H1 (cell line): ENCODE data around the gene CHPF2. TPM values are rescaled to one million over a fixed set of nuclear protein-coding genes. Genes with fewer than 3 reads are reported as not detected.

Experiments
- CTCF ChIA-PET: fragments of 300-600 bp; sonication (Branson Sonifier 250); formaldehyde crosslinking; loops from one replicate; lab custom pipeline; 2021; ENCODE audit not compliant: partially characterized antibody; lab: Charles Lee
- POLR2A ChIA-PET: fragments of 300-600 bp; sonication (Branson Sonifier 250); formaldehyde crosslinking; loops from one replicate; lab custom pipeline; 2021; ENCODE audit warnings: inconsistent platforms; ENCODE audit not compliant: partially characterized antibody; lab: Charles Lee
- DNase-seq, 2 experiments: peaks; one replicate each; pipeline versions ENCODE4 v3.0.0 to v3.0.0-alpha.2; 2010 to 2022; ENCODE audit warnings: low spot score in 2 of 2, low read depth in 1 of 2, mixed read lengths in 1 of 2
- FAIRE-seq: peaks from 2 replicates; lab custom pipeline; 2011; peaks lifted over from hg19 to GRCh38; lab: Jason Lieb, UNC
- H2AFZ ChIP-seq: 2 replicates; pipeline ENCODE4 v1.8.1; 2012; ENCODE audit warnings: low read length, inconsistent platforms
- H2AK5ac ChIP-seq: 2 replicates; pipeline ENCODE4 v1.6.1; 2013; ENCODE audit warnings: low read depth, low read length
- H2BK120ac ChIP-seq: replicated peaks from 2 replicates; pipeline ENCODE3; 2013; ENCODE audit warnings: low read depth, low read length, inconsistent platforms
- H2BK12ac ChIP-seq: 2 replicates; pipeline ENCODE4 v1.6.1; 2013; ENCODE audit warnings: low read depth, low read length
- H2BK15ac ChIP-seq: 2 replicates; pipeline ENCODE4 v1.6.1; 2013; ENCODE audit warnings: low read length
- H2BK20ac ChIP-seq: 2 replicates; pipeline ENCODE4 v1.6.1; 2013; ENCODE audit warnings: low read length
- H2BK5ac ChIP-seq: 2 replicates; pipeline ENCODE4 v1.6.1; 2013; ENCODE audit warnings: low read depth, low read length
- H3K14ac ChIP-seq: 2 replicates; pipeline ENCODE4 v1.6.1; 2013; ENCODE audit warnings: inconsistent platforms; ENCODE audit not compliant: insufficient read length
- H3K18ac ChIP-seq: 2 replicates; pipeline ENCODE4 v1.6.1; 2013; ENCODE audit warnings: low read length; ENCODE audit errors: extremely low read depth
- H3K23ac ChIP-seq: 2 replicates; pipeline ENCODE4 v1.6.1; 2013; ENCODE audit warnings: inconsistent platforms; ENCODE audit not compliant: insufficient read length
- H3K23me2 ChIP-seq: 2 replicates; pipeline ENCODE4 v1.6.1; 2013; ENCODE audit warnings: low read depth, low read length
- H3K27ac ChIP-seq: 2 replicates; pipeline ENCODE4 v1.6.1; 2011; ENCODE audit warnings: low read depth, low read length, inconsistent platforms
- H3K27me3 ChIP-seq, 4 experiments: replicated peaks in 1 of 4; 1 replicate in 1 of 4; 2 replicates in 3 of 4; pipeline versions ENCODE4 v1.6.1 to v1.8.1; 2011 to 2013; ENCODE audit warnings: low read length in 3 of 4, mild to moderate bottlenecking in 3 of 4, inconsistent platforms in 2 of 4, mixed read lengths in 2 of 4, moderate library complexity in 1 of 4; ENCODE audit not compliant: control insufficient read depth in 3 of 4, insufficient read depth in 3 of 4; ENCODE audit errors: extremely low read depth in 1 of 4
- H3K36me3 ChIP-seq, 4 experiments: 2 replicates each; pipeline versions ENCODE4 v1.6.1 to v1.8.1; 2011 to 2013; ENCODE audit warnings: mild to moderate bottlenecking in 4 of 4, low read length in 3 of 4, moderate library complexity in 2 of 4, control low read depth in 1 of 4, inconsistent platforms in 1 of 4; ENCODE audit not compliant: insufficient read depth in 4 of 4, control insufficient read depth in 2 of 4
- H3K4ac ChIP-seq: replicated peaks from 2 replicates; pipeline ENCODE3; 2013; ENCODE audit warnings: low read length, low read depth, mixed read lengths, inconsistent platforms; ENCODE audit not compliant: insufficient read length
- H3K4me1 ChIP-seq, 4 experiments: replicated peaks in 1 of 4; 1 replicate in 1 of 4; 2 replicates in 3 of 4; pipeline versions ENCODE4 v1.6.1 to v1.8.1; 2011 to 2013; ENCODE audit warnings: low read length in 3 of 4, inconsistent platforms in 2 of 4, mixed read lengths in 1 of 4; ENCODE audit not compliant: insufficient read depth in 4 of 4, control insufficient read depth in 3 of 4
- H3K4me2 ChIP-seq, 2 experiments: 2 replicates each; pipeline versions ENCODE4 v1.6.1 to v1.8.1; 2011 to 2013; ENCODE audit warnings: low read depth in 2 of 2, low read length in 2 of 2, control low read depth in 1 of 2, inconsistent platforms in 1 of 2, mild to moderate bottlenecking in 1 of 2; ENCODE audit not compliant: insufficient read depth in 1 of 2
- H3K4me3 ChIP-seq, 4 experiments: fragments of 200-600, 300-600 bp in 1 of 4; sonication (generic), shearing (Covaris generic), sonication (Bioruptor Twin) in 1 of 4; 2 replicates each; pipeline versions ENCODE4 v1.5.1 to v1.8.1; 2011 to 2016; ENCODE audit warnings: low read length in 4 of 4, low read depth in 3 of 4, control low read depth in 2 of 4, inconsistent platforms in 2 of 4, mild to moderate bottlenecking in 2 of 4, mixed read lengths in 1 of 4, moderate library complexity in 1 of 4; ENCODE audit not compliant: insufficient read depth in 2 of 4; ENCODE audit errors: extremely low read depth in 1 of 4
- H3K56ac ChIP-seq: replicated peaks from 2 replicates; pipeline ENCODE3; 2013; ENCODE audit warnings: low read depth, mild to moderate bottlenecking, mixed read lengths, low read length, inconsistent platforms; ENCODE audit not compliant: insufficient read length
- H3K79me1 ChIP-seq: 2 replicates; pipeline ENCODE4 v1.6.1; 2013; ENCODE audit warnings: low read depth, low read length, control low read depth
- H3K79me2 ChIP-seq, 2 experiments: 2 replicates each; pipeline versions ENCODE4 v1.6.1 to v1.8.1; 2012 to 2013; ENCODE audit warnings: low read length in 2 of 2, mild to moderate bottlenecking in 2 of 2, inconsistent platforms in 1 of 2; ENCODE audit not compliant: insufficient read depth in 2 of 2, control insufficient read depth in 1 of 2
- H3K9ac ChIP-seq, 4 experiments: replicated peaks in 1 of 4; 1 replicate in 1 of 4; 2 replicates in 3 of 4; pipeline versions ENCODE4 v1.6.1 to v1.8.1; 2011 to 2013; ENCODE audit warnings: low read depth in 3 of 4, low read length in 3 of 4, control low read depth in 2 of 4, mild to moderate bottlenecking in 2 of 4, moderate library complexity in 2 of 4, inconsistent platforms in 1 of 4; ENCODE audit errors: extremely low read depth in 1 of 4
- H3K9me3 ChIP-seq, 2 experiments: 2 replicates each; pipeline versions ENCODE4 v1.6.1 to v1.8.1; 2012 to 2013; ENCODE audit warnings: mild to moderate bottlenecking in 2 of 2, moderate library complexity in 2 of 2, control low read depth in 1 of 2, inconsistent platforms in 1 of 2, low read depth in 1 of 2, low read length in 1 of 2, mixed read lengths in 1 of 2; ENCODE audit not compliant: insufficient read depth in 2 of 2
- H4K20me1 ChIP-seq, 2 experiments: replicated peaks in 1 of 2; 2 replicates each; pipeline versions ENCODE3 to v1.8.1; 2011 to 2013; ENCODE audit warnings: inconsistent platforms in 2 of 2, low read length in 2 of 2, mild to moderate bottlenecking in 1 of 2; ENCODE audit not compliant: insufficient read depth in 2 of 2, control insufficient read depth in 1 of 2
- H4K5ac ChIP-seq: 2 replicates; pipeline ENCODE4 v1.6.1; 2013; ENCODE audit warnings: low read length, low read depth, mixed read lengths, inconsistent platforms; ENCODE audit not compliant: insufficient read length
- H4K8ac ChIP-seq: 2 replicates; pipeline ENCODE4 v1.8.0; 2013; ENCODE audit warnings: mild to moderate bottlenecking, moderate library complexity, low read length, inconsistent platforms; ENCODE audit not compliant: insufficient read depth; ENCODE audit errors: extremely low read depth
- H4K91ac ChIP-seq: replicated peaks from 2 replicates; pipeline ENCODE3; 2013; ENCODE audit warnings: low read length, mixed read lengths, inconsistent platforms; ENCODE audit not compliant: insufficient read length
- BACH1 ChIP-seq: IDR thresholded peaks from 2 replicates; pipeline ENCODE4 v1.6.1; 2012; ENCODE audit warnings: low read length, improper control_type of control experiment
- BCL11A ChIP-seq, 2 experiments: IDR thresholded peaks; one replicate each; pipeline ENCODE4 v1.6.1; 2011; ENCODE audit warnings: low read depth in 2 of 2, low read length in 2 of 2, mild to moderate bottlenecking in 2 of 2
- CHD1 ChIP-seq: IDR thresholded peaks from 2 replicates; pipeline ENCODE4 v1.6.1; 2012; ENCODE audit warnings: low read depth, low read length, improper control_type of control experiment
- CTBP2 ChIP-seq: IDR thresholded peaks from 2 replicates; pipeline ENCODE4 v1.7.0; 2011; ENCODE audit warnings: borderline replicate concordance, mild to moderate bottlenecking, moderate library complexity, mixed read lengths, low read length; ENCODE audit not compliant: insufficient read depth, insufficient read length
- FOSL1 ChIP-seq: IDR thresholded peaks from 2 replicates; pipeline ENCODE4 v1.6.1; 2011; ENCODE audit warnings: mild to moderate bottlenecking, low read depth, low read length, moderate library complexity; ENCODE audit not compliant: insufficient read depth
- KDM5A ChIP-seq: fragments of 200-600 bp; IDR thresholded peaks from 2 replicates; pipeline ENCODE4 v1.7.1; 2012; ENCODE audit warnings: mild to moderate bottlenecking, low read length, inconsistent platforms, mixed read lengths
- MAX ChIP-seq: IDR thresholded peaks from 2 replicates; pipeline ENCODE4 v1.6.1; 2012; ENCODE audit warnings: inconsistent platforms
- PHF8 ChIP-seq: fragments of 200-600 bp; sonication (generic); conservative IDR thresholded peaks from 2 replicates; pipeline ENCODE4 v1.7.1; 2012; ENCODE audit warnings: low read depth, mild to moderate bottlenecking, inconsistent platforms, low read length, moderate library complexity
- POLR2AphosphoS5 ChIP-seq: IDR thresholded peaks from 2 replicates; pipeline ENCODE4 v1.6.1; 2011; ENCODE audit warnings: low read depth, low read length
- RXRA ChIP-seq: IDR thresholded peaks from 2 replicates; pipeline ENCODE4 v1.6.1; 2011; ENCODE audit warnings: low read depth, mild to moderate bottlenecking, low read length, moderate library complexity; ENCODE audit not compliant: insufficient read depth
- SIRT6 ChIP-seq: IDR thresholded peaks from one replicate; pipeline ENCODE4 v1.7.1; 2012; ENCODE audit warnings: low read length, inconsistent platforms
- SP4 ChIP-seq: IDR thresholded peaks from 2 replicates; pipeline ENCODE4 v1.6.1; 2012; ENCODE audit warnings: low read length, inconsistent platforms
- TAF1 ChIP-seq: IDR thresholded peaks from 2 replicates; pipeline ENCODE4 v1.6.1; 2011; ENCODE audit warnings: mild to moderate bottlenecking, low read depth, low read length
- YY1 ChIP-seq: IDR thresholded peaks from 2 replicates; pipeline ENCODE4 v1.6.1; 2011; ENCODE audit warnings: low read depth, mild to moderate bottlenecking, low read length
- ZNF274 ChIP-seq: IDR thresholded peaks from 2 replicates; pipeline ENCODE4 v1.7.0; 2012; ENCODE audit warnings: low read length, borderline replicate concordance; ENCODE audit errors: extremely low read depth
- WGBS, 2 experiments: shearing (Covaris generic) in 1 of 2; methylation state at CpG; one replicate each; pipeline versions ENCODE4 v1.1.6 to v1.1.7; 2013 to 2015; ENCODE audit warnings: low lambda C conversion rate in 2 of 2, mixed read lengths in 2 of 2, inconsistent platforms in 1 of 2, low coverage in 1 of 2, missing lambda C conversion rate in 1 of 2; ENCODE audit not compliant: insufficient replicate concordance in 2 of 2, insufficient coverage in 1 of 2, insufficient read length in 1 of 2; ENCODE audit errors: extremely low coverage in 1 of 2, missing lambda C conversion rate in 1 of 2; 5-methylcytosine and 5-hydroxymethylcytosine counted together
- polyA plus RNA-seq, 7 experiments: library from polyadenylated mRNA; depleted of rRNA in 3 of 7; stranded (reverse) in 5 of 7; unstranded in 2 of 7; fragments of >200 nt in 5 of 7; fragments of 200-250 nt in 2 of 7; gene quantifications; 1 replicate in 5 of 7; 2 replicates in 1 of 7; 4 replicates in 1 of 7; pipeline versions ENCODE4 v1.2.1 to v1.2.3, GENCODE V29; 2011 to 2013; ENCODE audit warnings: missing spikeins in 2 of 7, mixed read lengths in 2 of 7
- total RNA-seq: library from RNA; stranded (reverse); fragmentation: NEBNext Ultra II Directional; extraction: Animal tissue kit (Norgen Biotek cat#: 25700); gene quantifications from 2 replicates; pipeline ENCODE4 v1.2.1, GENCODE V29; 2021

CHPF2 gene
- total and polyA plus RNA-seq, 2 of the 8 experiments (the other 6 are each of a cell fraction or from before 2014, with no cell fraction given) = 14.4 to 20.6 TPM

- no peak overlapping the region for H3K56ac ChIP-seq
- H3K79me2 ChIP-seq = no peaks in the 10 kb centered on the region
- H3K27me3 ChIP-seq = peaks cover 0 to 3% (median 0%) of the 10 kb centered on the region in 4 experiments; a peak in 2 of 7 replicates
- no peak overlapping the region for H2BK120ac ChIP-seq
- H2BK12ac ChIP-seq = no peak overlapping the region
- FAIRE-seq = no peak
- H3K9me3 ChIP-seq = no peaks in the 10 kb centered on the region
- peaks cover 0 to under 1% (median 0%) of the 10 kb centered on the region in 4 experiments; a peak in 1 of 8 replicates for H3K36me3 ChIP-seq
- no peak overlapping the region for H3K4ac ChIP-seq
- H3K23ac ChIP-seq = no peak overlapping the region
- H4K8ac ChIP-seq = no peak overlapping the region
- no peak overlapping the region for H2BK5ac ChIP-seq
- 90% methylated on average over 9 of the region's 9 CpGs; no CpG with 5 or more reads in 1 of the 2 experiments for WGBS, 2 experiments
- no peaks in the 10 kb centered on the region for H3K23me2 ChIP-seq
- H2BK15ac ChIP-seq = 0 out of 2 replicates have a peak overlapping the region, but pooled peaks have one; percentile 37
- peaks cover 5% of the 10 kb centered on the region in 2 experiments for H4K20me1 ChIP-seq
- no peak overlapping the region for H4K91ac ChIP-seq
- no peak overlapping the region for H3K9ac ChIP-seq
- no peak overlapping the region for H3K4me2 ChIP-seq
- peaks cover 0 to 6% (median 3%) of the 10 kb centered on the region in 4 experiments; a peak in 4 of 7 replicates for H3K4me1 ChIP-seq
- H2BK20ac ChIP-seq = no peak overlapping the region
- H3K79me1 ChIP-seq = no peaks in the 10 kb centered on the region
- no peak overlapping the region for H3K27ac ChIP-seq
- H2AK5ac ChIP-seq = no peak overlapping the region
- H3K18ac ChIP-seq = no peak overlapping the region
- DNase-seq = no peak
- ChIA-PET POLR2A (interaction anchor here (1.0 kb wide), 1 partner anchor 24 kb away, joined by 4 read pairs; no protein-coding TSS in a partner anchor), CTCF (interaction anchor here (0.6 to 3.1 kb wide), 5 partner anchors 12 to 143 kb away, joined by 3 to 13 read pairs (median 3); no protein-coding TSS in a partner anchor)
- no peak overlapping the region for H2AFZ ChIP-seq
- H3K4me3 ChIP-seq = no peak overlapping the region
- H3K14ac ChIP-seq = no peak overlapping the region
- no peak overlapping the region for H4K5ac ChIP-seq
- TF ChIP-seq POLR2AphosphoS5 (no peak), SIRT6 (no peak), FOSL1 (no peak), CTBP2 (no peak), BCL11A (IDR thresholded peaks at IDR 0.05; ENCODE audit: low read depth in 2 of 2, low read length in 2 of 2) (no peak), TAF1 (no peak), KDM5A (no peak), PHF8 (no peak), YY1 (no peak), SP4 (no peak), RXRA (no peak), MAX (no peak), BACH1 (no peak), CHD1 (no peak), ZNF274 (no peak)
These were observed 25.4 kb upstream of the CHPF2 start for GRCh38 chr7:151206914-151207313.
